ENCODE measurements around the gene PRDM16. TPM values are rescaled to one million over a fixed set of nuclear protein-coding genes. Genes with fewer than 3 reads are reported as not detected.

Gene PRDM16
- total RNA-seq, 1 experiment from 2014 or later: 0.17 TPM

- Histone ChIP-seq H3K56ac (ENCODE audit: insufficient read length, low read depth, low read length) (no peak overlapping the region), H2AFZ (ENCODE audit: low read length) (no peak overlapping the region), H2BK12ac (ENCODE audit: insufficient read length, low read depth, low read length) (no peak overlapping the region), H3K79me2 (ENCODE audit: insufficient read depth, low read length) (no peaks in the 10 kb centered on the region), H2BK20ac (ENCODE audit: low read depth, low read length, poor library complexity, severe bottlenecking) (no peak overlapping the region), H2AK5ac (ENCODE audit: insufficient read length, low read length) (no peak overlapping the region), H4K8ac (replicated peaks; ENCODE audit: insufficient read length, low read depth, low read length) (no peak overlapping the region), H2BK120ac (ENCODE audit: low read depth, low read length, poor library complexity, severe bottlenecking) (no peak overlapping the region), H3K4me2 (ENCODE audit: insufficient read depth, insufficient read length, low read length) (no peak overlapping the region), H2BK15ac (ENCODE audit: low read depth, low read length) (no peak overlapping the region), H4K20me1 (ENCODE audit: control insufficient read depth, insufficient read depth, insufficient read length) (no peaks in the 10 kb centered on the region), H4K5ac (ENCODE audit: insufficient read length, low read depth, low read length) (no peak overlapping the region), H3K27me3 (ENCODE audit: insufficient read depth, low read length) (peaks cover 41% of the 10 kb centered on the region), H3K4ac (ENCODE audit: low read depth, low read length) (no peak overlapping the region), H3K4me1 (ENCODE audit: insufficient read depth, low read length) (no peaks in the 10 kb centered on the region), H3T11ph (ENCODE audit: low read length) (no peak overlapping the region), H3K27ac (ENCODE audit: insufficient read length, low read depth, low read length) (no peak overlapping the region), H3K23me2 (ENCODE audit: insufficient read length, low read depth, low read length, poor library complexity, severe bottlenecking) (peaks cover 6% of the 10 kb centered on the region), H4K91ac (ENCODE audit: insufficient read length, low read depth, low read length) (no peak overlapping the region), H3K14ac (ENCODE audit: insufficient read depth, low read length) (peak overlapping the region; percentile 22; the same call in 1 of the 2 replicates), H2BK5ac (ENCODE audit: insufficient read length, low read length) (no peak overlapping the region), H3K23ac (ENCODE audit: insufficient read length, low read depth, low read length) (no peak overlapping the region), H3K79me1 (ENCODE audit: insufficient read depth, low read depth, low read length, poor library complexity, severe bottlenecking) (no peaks in the 10 kb centered on the region), H3K18ac (ENCODE audit: insufficient read length, low read depth, low read length) (no peak overlapping the region), H3K9ac (ENCODE audit: extremely low read depth, insufficient read length, low read length) (no peak overlapping the region), H3K9me3 (ENCODE audit: control insufficient read depth, low read depth, low read length) (no peaks in the 10 kb centered on the region)
- H3K36me3 Mint-ChIP-seq (ENCODE audit: insufficient read depth in 1 of 3, low read depth in 3 of 3): no peaks in the 10 kb centered on the region
- H3K4me3 Mint-ChIP-seq: no peak overlapping the region
- no peak for TF ChIP-seq CTCF (conservative IDR thresholded peaks at IDR 0.05)
- no peaks in the 10 kb centered on the region for H3K9me3 Mint-ChIP-seq
- DNase-seq: peak; percentile 26
- H3K27me3 Mint-ChIP-seq (ENCODE audit: low read depth): peaks cover 86% of the 10 kb centered on the region
- no CpG with 5 or more reads among the region's 15 CpGs for WGBS (ENCODE audit: extremely low coverage, insufficient read length, low lambda C conversion rate)
- no peak overlapping the region for H3K27ac Mint-ChIP-seq
- H3K4me1 Mint-ChIP-seq: peaks cover 3 to 13% of the 10 kb centered on the region in 2 experiments; a peak in 3 of 4 replicates
Observed at GRCh38 chr1:3060601-3061551, 8.1 kb upstream of the PRDM16 start.

All from H9 (cell line).